GM23338 (cell line): ENCODE measurements around the gene SYT7. TPM values are rescaled to one million over a fixed set of nuclear protein-coding genes. Genes with fewer than 3 reads are reported as not detected.

Source experiments
- ATAC-seq: fragments of 200-7000 bp; cut with Tn5 transposase; 3 replicates; pipeline ENCODE4 v1.9.1; 2020
- DNase-seq: peaks from one replicate; pipeline ENCODE4 v3.0.0-alpha.2; 2015; ENCODE audit warnings: low spot score
- H2AFZ ChIP-seq: fragments of 200-600 bp; sonication (generic); 2 replicates; pipeline ENCODE4 v1.8.0; 2016; ENCODE audit warnings: antibody characterized with exemption, mild to moderate bottlenecking, moderate library complexity
- H3F3A ChIP-seq: fragments of 200-600 bp; sonication (generic); replicated peaks from 2 replicates; pipeline ENCODE4 v1.8.0; 2017; ENCODE audit warnings: antibody characterized with exemption, mixed run types, low read depth
- H3K27ac ChIP-seq: fragments of 200-600 bp; sonication (generic); 2 replicates; pipeline ENCODE4 v1.6.1; 2016; ENCODE audit warnings: low read depth
- H3K27me3 ChIP-seq: fragments of 200-600 bp; sonication (generic); 2 replicates; pipeline ENCODE4 v1.8.0; 2016; ENCODE audit warnings: mild to moderate bottlenecking, mixed run types, moderate library complexity; ENCODE audit not compliant: insufficient read depth
- H3K36me3 ChIP-seq: fragments of 200-600 bp; sonication (generic); 2 replicates; pipeline ENCODE4 v1.8.0; 2016; ENCODE audit warnings: mild to moderate bottlenecking; ENCODE audit not compliant: insufficient read depth
- H3K4me1 ChIP-seq: fragments of 200-600 bp; sonication (generic); 2 replicates; pipeline ENCODE4 v1.8.0; 2016; ENCODE audit warnings: mild to moderate bottlenecking, moderate library complexity; ENCODE audit not compliant: insufficient read depth
- H3K4me2 ChIP-seq: fragments of 200-600 bp; sonication (generic); 2 replicates; pipeline ENCODE4 v1.7.1; 2017; ENCODE audit warnings: mixed run types
- H3K4me3 ChIP-seq: fragments of 200-600 bp; sonication (generic); 2 replicates; pipeline ENCODE4 v1.6.1; 2016; ENCODE audit warnings: mixed run types
- H3K79me2 ChIP-seq: fragments of 200-600 bp; sonication (generic); replicated peaks from 2 replicates; pipeline ENCODE4 v1.8.0; 2017; ENCODE audit warnings: mild to moderate bottlenecking; ENCODE audit not compliant: insufficient read depth
- H3K9me2 ChIP-seq: fragments of 200-600 bp; sonication (generic); 2 replicates; pipeline ENCODE4 v1.8.0; 2017; ENCODE audit not compliant: insufficient read depth
- H4K20me1 ChIP-seq: fragments of 200-600 bp; sonication (generic); replicated peaks from 2 replicates; pipeline ENCODE4 v1.8.0; 2017; ENCODE audit warnings: mild to moderate bottlenecking; ENCODE audit not compliant: insufficient read depth
- H3K27ac Mint-ChIP-seq: 2 replicates; pipeline ENCODE4 v1.8.0; 2020; ENCODE audit warnings: inconsistent platforms, mild to moderate bottlenecking, moderate library complexity, mixed read lengths
- H3K27me3 Mint-ChIP-seq: 3 replicates; pipeline ENCODE4 v1.8.0; 2022; ENCODE audit warnings: low read depth, mild to moderate bottlenecking, moderate library complexity, mixed read lengths, inconsistent platforms; ENCODE audit not compliant: insufficient read depth, poor library complexity
- H3K36me3 Mint-ChIP-seq: 3 replicates; pipeline ENCODE4 v1.8.0; 2021; ENCODE audit warnings: low read depth, mild to moderate bottlenecking, inconsistent platforms, moderate library complexity, mixed read lengths
- H3K4me1 Mint-ChIP-seq: 3 replicates; pipeline ENCODE4 v1.8.0; 2020; ENCODE audit warnings: mild to moderate bottlenecking, inconsistent platforms, mixed read lengths
- H3K4me3 Mint-ChIP-seq: 3 replicates; pipeline ENCODE4 v1.8.0; 2021; ENCODE audit warnings: moderate library complexity, mild to moderate bottlenecking, inconsistent platforms, mixed read lengths
- H3K9me3 Mint-ChIP-seq: 3 replicates; pipeline ENCODE4 v1.8.0; 2020; ENCODE audit warnings: moderate library complexity, mild to moderate bottlenecking, inconsistent platforms, mixed read lengths
- CREB1 ChIP-seq: fragments of 250-450 bp; sonication (Bioruptor Pico); IDR thresholded peaks from 2 replicates; pipeline ENCODE4 v1.5.0; 2020; ENCODE audit warnings: low read depth, mild to moderate bottlenecking, moderate library complexity
- ETS1 ChIP-seq: IDR thresholded peaks from 2 replicates; pipeline ENCODE4 v1.6.1; 2016; ENCODE audit warnings: antibody characterized with exemption
- EZH2 ChIP-seq: fragments of 200-600 bp; sonication (generic); IDR thresholded peaks from one replicate; pipeline ENCODE4 v1.8.0; 2017; ENCODE audit warnings: antibody characterized with exemption, mild to moderate bottlenecking, low read depth; ENCODE audit not compliant: unreplicated experiment
- EZH2phosphoT487 ChIP-seq: fragments of 200-600 bp; sonication (generic); IDR thresholded peaks from one replicate; pipeline ENCODE4 v1.8.1; 2018; ENCODE audit warnings: antibody characterized with exemption; ENCODE audit not compliant: unreplicated experiment
- JUNB ChIP-seq: IDR thresholded peaks from one replicate; pipeline ENCODE4 v1.6.1; 2016; ENCODE audit warnings: antibody characterized with exemption; ENCODE audit not compliant: unreplicated experiment
- NANOG ChIP-seq: IDR thresholded peaks from 2 replicates; pipeline ENCODE4 v1.6.1; 2016; ENCODE audit warnings: antibody characterized with exemption, borderline replicate concordance
- POLR2AphosphoS5 ChIP-seq: IDR thresholded peaks from 2 replicates; pipeline ENCODE4 v1.6.1; 2016; ENCODE audit warnings: antibody characterized with exemption, low read depth
- REST ChIP-seq: IDR thresholded peaks from one replicate; pipeline ENCODE4 v1.6.1; 2018; ENCODE audit warnings: antibody characterized with exemption; ENCODE audit not compliant: unreplicated experiment
- STAT1 ChIP-seq: IDR thresholded peaks from one replicate; pipeline ENCODE4 v1.6.1; 2016; ENCODE audit warnings: antibody characterized with exemption; ENCODE audit not compliant: unreplicated experiment
- ZNF114 ChIP-seq: fragments of 250-450 bp; sonication (Bioruptor Pico); IDR thresholded peaks from 2 replicates; pipeline ENCODE4 v1.5.0; 2020; ENCODE audit warnings: mild to moderate bottlenecking, moderate library complexity
- ZNF331 ChIP-seq: fragments of 250-450 bp; sonication (Bioruptor Pico); IDR thresholded peaks from 2 replicates; pipeline ENCODE4 v1.5.0; 2020; ENCODE audit warnings: low read depth, mild to moderate bottlenecking, moderate library complexity
- polyA plus RNA-seq: library from polyadenylated mRNA; unstranded; fragments of >200 nt; fragmentation: Nextera tagmentation; extraction: Ambion mirVana; gene quantifications from 2 replicates; pipeline ENCODE4 v1.2.1, GENCODE V29; 2016
- total RNA-seq: library from RNA; depleted of rRNA; stranded (reverse); fragments of >200 nt; shearing (Covaris generic); gene quantifications from 2 replicates; pipeline ENCODE4 v1.2.3, GENCODE V29; 2014
- TF ChIP-seq, protein P1 (sequence below), 2 experiments: fragments of 200-600 bp in 1 of 2; sonication (generic) in 1 of 2; conservative IDR thresholded peaks; 2 replicates each; pipeline versions ENCODE4 v1.5.1 to v1.6.1; 2016 to 2017; ENCODE audit warnings: antibody characterized with exemption in 2 of 2, low read depth in 2 of 2, mild to moderate bottlenecking in 2 of 2, moderate library complexity in 1 of 2
- TF ChIP-seq, protein P2 (sequence below): fragments of 250-450 bp; sonication (Bioruptor Pico); IDR thresholded peaks from 2 replicates; pipeline ENCODE4 v1.5.0; 2020; ENCODE audit warnings: mild to moderate bottlenecking, moderate library complexity

The SYT7 gene
- total and polyA plus RNA-seq, 2 experiments from 2014 or later = 1.6 to 10.3 TPM

DNA sequence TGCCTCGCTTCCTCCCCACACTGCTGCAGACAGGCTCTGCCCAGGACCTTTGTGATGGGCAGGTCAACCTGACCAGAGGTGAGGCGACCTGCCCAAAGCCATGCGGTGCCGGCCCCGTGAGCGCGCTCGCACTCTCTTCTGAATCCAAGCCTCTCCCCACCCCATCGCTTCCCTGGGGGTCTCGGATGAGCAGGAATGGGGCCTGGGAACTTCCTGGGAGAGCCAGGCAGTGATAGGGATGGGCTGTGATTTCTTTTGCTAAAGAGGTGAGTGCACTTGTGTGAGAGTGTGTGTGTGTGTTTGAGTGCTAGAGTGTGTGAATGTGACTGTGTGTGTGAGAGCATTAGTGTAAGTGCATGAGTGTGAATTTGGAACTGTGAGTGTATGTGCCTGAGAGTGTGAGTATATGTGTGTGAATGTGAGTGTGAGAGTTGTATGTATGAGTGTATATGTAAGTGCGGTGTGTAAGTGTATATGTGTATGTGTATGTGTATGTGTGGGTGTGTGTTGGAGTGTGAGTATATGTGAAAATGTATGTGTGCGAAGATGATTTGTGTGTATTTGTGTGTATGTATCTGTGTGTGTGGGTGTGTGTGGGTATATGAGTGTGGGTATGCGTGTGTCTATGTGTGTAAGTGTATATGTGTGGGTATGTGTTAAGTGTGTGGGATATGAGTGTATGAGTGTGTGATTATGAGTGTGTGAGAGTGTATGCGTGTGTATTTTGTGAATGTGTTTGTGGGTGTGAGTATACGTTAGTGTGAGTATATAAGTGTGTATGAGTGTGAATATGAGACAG is 84.1 kb downstream of the SYT7 start:
- Mint-ChIP-seq H3K4me3 (no peak overlapping the region), H3K36me3 (no peaks in the 10 kb centered on the region), H3K27me3 (peaks cover 8% of the 10 kb centered on the region), H3K9me3 (no peaks in the 10 kb centered on the region), H3K27ac (no peak overlapping the region), H3K4me1 (peaks cover 19% of the 10 kb centered on the region)
- no peaks in the 10 kb centered on the region for H3K79me2 ChIP-seq
- ATAC-seq (no peak), DNase-seq (no peak)
- no peak overlapping the region for H2AFZ ChIP-seq
- H3K36me3 ChIP-seq = no peaks in the 10 kb centered on the region; the same call in 1 of the 2 replicates
- H3K9me2 ChIP-seq = no peaks in the 10 kb centered on the region
- no peaks in the 10 kb centered on the region for H4K20me1 ChIP-seq
- H3K27me3 ChIP-seq = peaks cover 8% of the 10 kb centered on the region; the same call in 1 of the 2 replicates
- peaks cover 10% of the 10 kb centered on the region; the same call in 1 of the 2 replicates for H3F3A ChIP-seq
- no peak for TF ChIP-seq ETS1
- no peak for TF ChIP-seq ZNF114 (CRISPR knock-in tag)
- no peak for TF ChIP-seq CREB1 (CRISPR knock-in tag)
- no peak for TF ChIP-seq REST
- TF ChIP-seq EZH2 = no peak
- TF ChIP-seq EZH2phosphoT487 = no peak
- TF ChIP-seq, protein P1, sequence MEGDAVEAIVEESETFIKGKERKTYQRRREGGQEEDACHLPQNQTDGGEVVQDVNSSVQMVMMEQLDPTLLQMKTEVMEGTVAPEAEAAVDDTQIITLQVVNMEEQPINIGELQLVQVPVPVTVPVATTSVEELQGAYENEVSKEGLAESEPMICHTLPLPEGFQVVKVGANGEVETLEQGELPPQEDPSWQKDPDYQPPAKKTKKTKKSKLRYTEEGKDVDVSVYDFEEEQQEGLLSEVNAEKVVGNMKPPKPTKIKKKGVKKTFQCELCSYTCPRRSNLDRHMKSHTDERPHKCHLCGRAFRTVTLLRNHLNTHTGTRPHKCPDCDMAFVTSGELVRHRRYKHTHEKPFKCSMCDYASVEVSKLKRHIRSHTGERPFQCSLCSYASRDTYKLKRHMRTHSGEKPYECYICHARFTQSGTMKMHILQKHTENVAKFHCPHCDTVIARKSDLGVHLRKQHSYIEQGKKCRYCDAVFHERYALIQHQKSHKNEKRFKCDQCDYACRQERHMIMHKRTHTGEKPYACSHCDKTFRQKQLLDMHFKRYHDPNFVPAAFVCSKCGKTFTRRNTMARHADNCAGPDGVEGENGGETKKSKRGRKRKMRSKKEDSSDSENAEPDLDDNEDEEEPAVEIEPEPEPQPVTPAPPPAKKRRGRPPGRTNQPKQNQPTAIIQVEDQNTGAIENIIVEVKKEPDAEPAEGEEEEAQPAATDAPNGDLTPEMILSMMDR (conservative IDR thresholded peaks at IDR 0.05; ENCODE audit: low read depth in 2 of 2) = no peak
- TF ChIP-seq JUNB = no peak
- TF ChIP-seq, protein P2, sequence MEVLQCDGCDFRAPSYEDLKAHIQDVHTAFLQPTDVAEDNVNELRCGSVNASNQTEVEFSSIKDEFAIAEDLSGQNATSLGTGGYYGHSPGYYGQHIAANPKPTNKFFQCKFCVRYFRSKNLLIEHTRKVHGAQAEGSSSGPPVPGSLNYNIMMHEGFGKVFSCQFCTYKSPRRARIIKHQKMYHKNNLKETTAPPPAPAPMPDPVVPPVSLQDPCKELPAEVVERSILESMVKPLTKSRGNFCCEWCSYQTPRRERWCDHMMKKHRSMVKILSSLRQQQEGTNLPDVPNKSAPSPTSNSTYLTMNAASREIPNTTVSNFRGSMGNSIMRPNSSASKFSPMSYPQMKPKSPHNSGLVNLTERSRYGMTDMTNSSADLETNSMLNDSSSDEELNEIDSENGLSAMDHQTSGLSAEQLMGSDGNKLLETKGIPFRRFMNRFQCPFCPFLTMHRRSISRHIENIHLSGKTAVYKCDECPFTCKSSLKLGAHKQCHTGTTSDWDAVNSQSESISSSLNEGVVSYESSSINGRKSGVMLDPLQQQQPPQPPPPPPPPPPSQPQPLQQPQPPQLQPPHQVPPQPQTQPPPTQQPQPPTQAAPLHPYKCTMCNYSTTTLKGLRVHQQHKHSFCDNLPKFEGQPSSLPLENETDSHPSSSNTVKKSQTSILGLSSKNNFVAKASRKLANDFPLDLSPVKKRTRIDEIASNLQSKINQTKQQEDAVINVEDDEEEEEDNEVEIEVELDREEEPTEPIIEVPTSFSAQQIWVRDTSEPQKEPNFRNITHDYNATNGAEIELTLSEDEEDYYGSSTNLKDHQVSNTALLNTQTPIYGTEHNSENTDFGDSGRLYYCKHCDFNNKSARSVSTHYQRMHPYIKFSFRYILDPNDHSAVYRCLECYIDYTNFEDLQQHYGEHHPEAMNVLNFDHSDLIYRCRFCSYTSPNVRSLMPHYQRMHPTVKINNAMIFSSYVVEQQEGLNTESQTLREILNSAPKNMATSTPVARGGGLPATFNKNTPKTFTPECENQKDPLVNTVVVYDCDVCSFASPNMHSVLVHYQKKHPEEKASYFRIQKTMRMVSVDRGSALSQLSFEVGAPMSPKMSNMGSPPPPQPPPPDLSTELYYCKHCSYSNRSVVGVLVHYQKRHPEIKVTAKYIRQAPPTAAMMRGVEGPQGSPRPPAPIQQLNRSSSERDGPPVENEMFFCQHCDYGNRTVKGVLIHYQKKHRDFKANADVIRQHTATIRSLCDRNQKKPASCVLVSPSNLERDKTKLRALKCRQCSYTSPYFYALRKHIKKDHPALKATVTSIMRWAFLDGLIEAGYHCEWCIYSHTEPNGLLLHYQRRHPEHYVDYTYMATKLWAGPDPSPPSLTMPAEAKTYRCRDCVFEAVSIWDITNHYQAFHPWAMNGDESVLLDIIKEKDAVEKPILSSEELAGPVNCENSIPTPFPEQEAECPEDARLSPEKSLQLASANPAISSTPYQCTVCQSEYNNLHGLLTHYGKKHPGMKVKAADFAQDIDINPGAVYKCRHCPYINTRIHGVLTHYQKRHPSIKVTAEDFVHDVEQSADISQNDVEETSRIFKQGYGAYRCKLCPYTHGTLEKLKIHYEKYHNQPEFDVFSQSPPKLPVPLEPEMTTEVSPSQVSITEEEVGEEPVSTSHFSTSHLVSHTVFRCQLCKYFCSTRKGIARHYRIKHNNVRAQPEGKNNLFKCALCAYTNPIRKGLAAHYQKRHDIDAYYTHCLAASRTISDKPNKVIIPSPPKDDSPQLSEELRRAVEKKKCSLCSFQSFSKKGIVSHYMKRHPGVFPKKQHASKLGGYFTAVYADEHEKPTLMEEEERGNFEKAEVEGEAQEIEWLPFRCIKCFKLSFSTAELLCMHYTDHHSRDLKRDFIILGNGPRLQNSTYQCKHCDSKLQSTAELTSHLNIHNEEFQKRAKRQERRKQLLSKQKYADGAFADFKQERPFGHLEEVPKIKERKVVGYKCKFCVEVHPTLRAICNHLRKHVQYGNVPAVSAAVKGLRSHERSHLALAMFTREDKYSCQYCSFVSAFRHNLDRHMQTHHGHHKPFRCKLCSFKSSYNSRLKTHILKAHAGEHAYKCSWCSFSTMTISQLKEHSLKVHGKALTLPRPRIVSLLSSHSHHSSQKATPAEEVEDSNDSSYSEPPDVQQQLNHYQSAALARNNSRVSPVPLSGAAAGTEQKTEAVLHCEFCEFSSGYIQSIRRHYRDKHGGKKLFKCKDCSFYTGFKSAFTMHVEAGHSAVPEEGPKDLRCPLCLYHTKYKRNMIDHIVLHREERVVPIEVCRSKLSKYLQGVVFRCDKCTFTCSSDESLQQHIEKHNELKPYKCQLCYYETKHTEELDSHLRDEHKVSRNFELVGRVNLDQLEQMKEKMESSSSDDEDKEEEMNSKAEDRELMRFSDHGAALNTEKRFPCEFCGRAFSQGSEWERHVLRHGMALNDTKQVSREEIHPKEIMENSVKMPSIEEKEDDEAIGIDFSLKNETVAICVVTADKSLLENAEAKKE (CRISPR knock-in tag) = no peak
- no peak for TF ChIP-seq ZNF331
- no peak for TF ChIP-seq NANOG
- no peak for TF ChIP-seq STAT1
- TF ChIP-seq POLR2AphosphoS5 = no peak
- H3K4me1 ChIP-seq = peaks cover 20% of the 10 kb centered on the region; the same call in 1 of the 2 replicates
- no peak overlapping the region for H3K4me2 ChIP-seq
- H3K4me3 ChIP-seq = no peak overlapping the region
- H3K27ac ChIP-seq = no peak overlapping the region
